ENCODE data around the gene CEP83. TPM values are rescaled to one million over a fixed set of nuclear protein-coding genes. Genes with fewer than 3 reads are reported as not detected.
"Not testable (repeated sequence)": the region's sequence is repeated elsewhere in the genome, so short reads cannot be mapped to it uniquely, and the experiment has no call there.

CEP83 gene
- polyA plus RNA-seq, 1 donor from 2014 or later: 19.5 TPM

GRCh38 chr12:94389482-94390129 is 70.1 kb downstream of the CEP83 start:
- not testable (repeated sequence) for H3K27me3 ChIP-seq (ENCODE audit: insufficient read depth, low read depth, low read length); H3K79me2 ChIP-seq (replicated peaks; ENCODE audit: insufficient read depth, low read length); H2AFZ ChIP-seq (ENCODE audit: low read depth, low read length); H4K20me1 ChIP-seq (ENCODE audit: insufficient read depth); H3K36me3 ChIP-seq (ENCODE audit: insufficient read depth, low read length); H3K4me2 ChIP-seq (ENCODE audit: low read length); H3F3A ChIP-seq (ENCODE audit: insufficient read depth, low read length, poor library complexity, severe bottlenecking); H3K9me3 ChIP-seq (ENCODE audit: low read length); H3K9ac ChIP-seq (ENCODE audit: low read length); H3K27ac ChIP-seq (ENCODE audit: low read length); H3K9me2 ChIP-seq (ENCODE audit: insufficient read depth, low read length); H3K4me3 ChIP-seq (ENCODE audit: low read length)

DNA sequence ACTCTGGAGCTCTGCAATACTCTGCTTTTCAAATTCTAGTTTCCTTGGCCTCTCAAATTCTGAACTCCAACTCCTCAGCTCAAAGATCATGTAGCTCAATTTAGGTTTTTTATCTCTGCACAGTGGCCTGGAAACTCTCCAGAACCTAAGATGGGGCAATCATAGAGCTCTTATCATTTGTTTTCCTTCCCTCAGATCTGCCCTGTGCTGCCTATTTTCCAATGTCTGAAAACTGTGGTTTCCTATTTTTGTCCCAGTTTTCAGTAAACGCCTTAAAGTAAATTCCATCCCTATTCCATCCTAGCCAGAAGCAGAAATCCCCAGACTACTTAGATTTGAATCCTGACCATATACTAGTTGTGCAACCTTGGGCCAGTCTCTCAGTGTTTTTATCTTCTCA is 73.2 kb downstream of the CEP83 start:
- Histone ChIP-seq H3F3A (ENCODE audit: insufficient read depth, low read length, poor library complexity, severe bottlenecking) (no peaks in the 10 kb centered on the region), H3K27ac (ENCODE audit: low read length) (no peak overlapping the region), H3K9me2 (ENCODE audit: insufficient read depth, low read length) (no peaks in the 10 kb centered on the region), H3K4me3 (ENCODE audit: low read length) (no peak overlapping the region), H3K9ac (ENCODE audit: low read length) (no peak overlapping the region), H2AFZ (ENCODE audit: low read depth, low read length) (no peak overlapping the region), H3K9me3 (ENCODE audit: low read length) (no peaks in the 10 kb centered on the region), H3K36me3 (ENCODE audit: insufficient read depth, low read length) (no peaks in the 10 kb centered on the region), H3K4me2 (ENCODE audit: low read length) (no peak overlapping the region), H3K79me2 (replicated peaks; ENCODE audit: insufficient read depth, low read length) (no peaks in the 10 kb centered on the region), H3K27me3 (ENCODE audit: insufficient read depth, low read depth, low read length) (no peaks in the 10 kb centered on the region), H4K20me1 (ENCODE audit: insufficient read depth) (no peaks in the 10 kb centered on the region)
- TF ChIP-seq EP300 (conservative IDR thresholded peaks at IDR 0.05; ENCODE audit: poor library complexity, severe bottlenecking) (no peak), REST (IDR thresholded peaks at IDR 0.05; ENCODE audit: borderline replicate concordance) (no peak), EZH2 (IDR thresholded peaks at IDR 0.05; ENCODE audit: borderline replicate concordance, insufficient read depth, low read length, poor library complexity, severe bottlenecking) (no peak), POLR2AphosphoS5 (IDR thresholded peaks at IDR 0.05) (no peak), CTCF (IDR thresholded peaks at IDR 0.05; ENCODE audit: poor library complexity, severe bottlenecking) (no peak), MXI1 (conservative IDR thresholded peaks at IDR 0.05; ENCODE audit: poor library complexity, severe bottlenecking) (no peak), SMC3 (conservative IDR thresholded peaks at IDR 0.05; ENCODE audit: poor library complexity) (no peak), RAD21 (conservative IDR thresholded peaks at IDR 0.05) (no peak), TAF1 (IDR thresholded peaks at IDR 0.05; ENCODE audit: low read depth) (no peak)

DNA sequence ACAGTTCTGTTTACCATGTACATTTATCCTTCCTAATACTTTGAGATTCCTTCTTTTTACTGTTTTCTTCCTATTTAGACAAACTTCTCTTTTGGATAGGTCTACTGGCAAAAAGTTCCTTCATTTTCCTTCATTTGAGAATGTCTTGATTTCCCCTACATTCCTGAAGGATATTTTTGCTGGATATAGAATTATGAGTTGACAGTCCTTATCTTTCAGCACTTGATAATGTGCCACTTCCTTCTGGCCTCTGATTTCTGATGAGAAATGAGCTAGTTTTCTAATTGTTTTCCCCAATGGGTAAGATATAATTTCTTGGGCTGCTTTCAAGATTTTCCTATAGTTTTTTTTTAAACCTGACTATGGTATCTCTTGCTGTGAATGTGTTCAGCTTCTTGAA is 75.6 kb downstream of the CEP83 start:
- Histone ChIP-seq H3F3A (ENCODE audit: insufficient read depth, low read length, poor library complexity, severe bottlenecking) (no peaks in the 10 kb centered on the region), H3K4me3 (ENCODE audit: low read length) (no peak overlapping the region), H3K27ac (ENCODE audit: low read length) (no peak overlapping the region), H2AFZ (ENCODE audit: low read depth, low read length) (no peak overlapping the region), H3K9me2 (ENCODE audit: insufficient read depth, low read length) (no peaks in the 10 kb centered on the region), H3K9me3 (ENCODE audit: low read length) (no peaks in the 10 kb centered on the region), H3K9ac (ENCODE audit: low read length) (no peak overlapping the region), H3K79me2 (replicated peaks; ENCODE audit: insufficient read depth, low read length) (no peaks in the 10 kb centered on the region), H3K27me3 (ENCODE audit: insufficient read depth, low read depth, low read length) (no peaks in the 10 kb centered on the region), H3K36me3 (ENCODE audit: insufficient read depth, low read length) (no peaks in the 10 kb centered on the region), H3K4me2 (ENCODE audit: low read length) (no peak overlapping the region), H4K20me1 (ENCODE audit: insufficient read depth) (no peaks in the 10 kb centered on the region)
- TF ChIP-seq MXI1 (conservative IDR thresholded peaks at IDR 0.05; ENCODE audit: poor library complexity, severe bottlenecking) (no peak), RAD21 (conservative IDR thresholded peaks at IDR 0.05) (no peak), EZH2 (IDR thresholded peaks at IDR 0.05; ENCODE audit: borderline replicate concordance, insufficient read depth, low read length, poor library complexity, severe bottlenecking) (no peak), CTCF (IDR thresholded peaks at IDR 0.05; ENCODE audit: poor library complexity, severe bottlenecking) (no peak), SMC3 (conservative IDR thresholded peaks at IDR 0.05; ENCODE audit: poor library complexity) (no peak), POLR2AphosphoS5 (IDR thresholded peaks at IDR 0.05) (no peak), TAF1 (IDR thresholded peaks at IDR 0.05; ENCODE audit: low read depth) (no peak), REST (IDR thresholded peaks at IDR 0.05; ENCODE audit: borderline replicate concordance) (no peak)

Data from neural cell (in vitro differentiated cells).